ENCODE results near the gene PIRT. TPM values are rescaled to one million over a fixed set of nuclear protein-coding genes. Genes with fewer than 3 reads are reported as not detected.

Gene PIRT
- total RNA-seq, 4 donors from 2014 or later: 0.42 to 3.5 (median 1.5) TPM

- no peak for DNase-seq (ENCODE audit: extremely low spot score)
- peaks cover 6 to 20% (median 11%) of the 10 kb centered on the region in 4 donors for H3K4me1 ChIP-seq
- no peak overlapping the region for H3K4me3 ChIP-seq
- TF ChIP-seq, protein P1, sequence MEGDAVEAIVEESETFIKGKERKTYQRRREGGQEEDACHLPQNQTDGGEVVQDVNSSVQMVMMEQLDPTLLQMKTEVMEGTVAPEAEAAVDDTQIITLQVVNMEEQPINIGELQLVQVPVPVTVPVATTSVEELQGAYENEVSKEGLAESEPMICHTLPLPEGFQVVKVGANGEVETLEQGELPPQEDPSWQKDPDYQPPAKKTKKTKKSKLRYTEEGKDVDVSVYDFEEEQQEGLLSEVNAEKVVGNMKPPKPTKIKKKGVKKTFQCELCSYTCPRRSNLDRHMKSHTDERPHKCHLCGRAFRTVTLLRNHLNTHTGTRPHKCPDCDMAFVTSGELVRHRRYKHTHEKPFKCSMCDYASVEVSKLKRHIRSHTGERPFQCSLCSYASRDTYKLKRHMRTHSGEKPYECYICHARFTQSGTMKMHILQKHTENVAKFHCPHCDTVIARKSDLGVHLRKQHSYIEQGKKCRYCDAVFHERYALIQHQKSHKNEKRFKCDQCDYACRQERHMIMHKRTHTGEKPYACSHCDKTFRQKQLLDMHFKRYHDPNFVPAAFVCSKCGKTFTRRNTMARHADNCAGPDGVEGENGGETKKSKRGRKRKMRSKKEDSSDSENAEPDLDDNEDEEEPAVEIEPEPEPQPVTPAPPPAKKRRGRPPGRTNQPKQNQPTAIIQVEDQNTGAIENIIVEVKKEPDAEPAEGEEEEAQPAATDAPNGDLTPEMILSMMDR (IDR thresholded peaks at IDR 0.05): no peak
- TF ChIP-seq POLR2A (IDR thresholded peaks at IDR 0.05; ENCODE audit: low read depth) (no peak), POLR2AphosphoS5 (IDR thresholded peaks at IDR 0.05) (no peak)
- H3K27ac ChIP-seq (replicated peaks in 1 of 4): no peak overlapping the region
- no peaks in the 10 kb centered on the region for H3K36me3 ChIP-seq
- no peaks in the 10 kb centered on the region for H3K27me3 ChIP-seq
- intact Hi-C loops (cut with DNase I): no loop called here
- peaks cover 0 to 7% (median 0%) of the 10 kb centered on the region in 4 donors for H3K9me3 ChIP-seq
- 100% methylated on average over 3 of the region's 5 CpGs for WGBS
Observed at GRCh38 chr17:10787306-10788045, 50.4 kb downstream of the PIRT start.

DNA sequence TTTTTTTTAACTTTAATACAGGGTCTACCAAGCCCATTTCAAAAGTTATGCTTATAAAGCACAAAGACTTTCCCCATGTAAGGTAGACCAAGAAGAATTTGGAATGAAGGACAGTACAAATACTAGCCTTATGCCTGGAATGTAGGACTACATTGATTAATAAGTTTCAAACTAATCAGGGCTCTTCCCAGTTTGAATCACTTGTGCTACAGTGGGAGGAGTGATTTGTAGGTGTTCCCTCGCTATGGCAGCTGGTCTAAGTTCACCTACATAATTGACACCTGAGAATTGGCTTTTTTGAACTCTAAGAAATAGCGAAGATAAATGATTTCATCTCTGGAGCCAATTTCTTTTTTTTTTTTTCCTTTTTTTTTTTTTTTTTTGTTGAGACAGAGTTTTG is 52.6 kb downstream of the PIRT start:
- Histone ChIP-seq H3K36me3 (no peaks in the 10 kb centered on the region), H3K4me1 (peaks cover 0 to 11% (median 3%) of the 10 kb centered on the region in 4 donors), H3K27ac (replicated peaks in 1 of 4) (no peak overlapping the region), H3K27me3 (no peaks in the 10 kb centered on the region), H3K9me3 (peaks cover 0 to 8% (median 0%) of the 10 kb centered on the region in 4 donors), H3K4me3 (no peak overlapping the region)
- WGBS: 93% methylated on average over 2 of the region's 2 CpGs
- TF ChIP-seq POLR2AphosphoS5 (IDR thresholded peaks at IDR 0.05): no peak
- TF ChIP-seq, protein P1 (IDR thresholded peaks at IDR 0.05): no peak
- TF ChIP-seq POLR2A (IDR thresholded peaks at IDR 0.05; ENCODE audit: low read depth): no peak
- no peak for TF ChIP-seq EP300 (IDR thresholded peaks at IDR 0.05)
- intact Hi-C loops (cut with DNase I): no loop called here
- no peak for DNase-seq (ENCODE audit: extremely low spot score)

DNA sequence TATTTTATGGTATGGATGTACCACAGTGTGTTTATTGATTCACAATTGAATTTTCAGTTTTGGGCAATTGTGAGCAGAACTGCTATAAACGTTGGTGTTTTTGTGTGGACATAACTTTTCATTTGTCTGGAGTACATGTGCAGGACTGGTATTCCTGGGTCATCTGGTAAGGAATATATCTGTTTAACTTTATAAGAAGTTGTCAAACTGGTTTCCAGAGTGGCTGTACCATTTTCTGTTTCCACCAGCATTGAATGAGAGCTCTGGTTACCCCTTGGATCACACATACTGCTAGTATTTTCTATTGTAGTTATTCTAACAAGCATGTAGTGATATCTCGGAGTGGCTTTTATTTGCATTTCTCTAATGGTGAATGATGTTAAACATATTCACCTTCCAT is 58.3 kb downstream of the PIRT start:
- peaks cover 0 to 11% (median 0%) of the 10 kb centered on the region in 4 donors for H3K9me3 ChIP-seq
- no peaks in the 10 kb centered on the region for H3K27me3 ChIP-seq
- intact Hi-C loops (cut with DNase I): no loop called here
- H3K27ac ChIP-seq (replicated peaks in 1 of 4): no peak overlapping the region
- no peak overlapping the region for H3K4me3 ChIP-seq
- TF ChIP-seq POLR2A (IDR thresholded peaks at IDR 0.05; ENCODE audit: low read depth): no peak
- TF ChIP-seq EP300 (IDR thresholded peaks at IDR 0.05): no peak
- TF ChIP-seq POLR2AphosphoS5 (IDR thresholded peaks at IDR 0.05): no peak
- TF ChIP-seq, protein P1 (IDR thresholded peaks at IDR 0.05): no peak
- H3K36me3 ChIP-seq: no peaks in the 10 kb centered on the region
- 90% methylated on average over 2 of the region's 2 CpGs for WGBS
- no peaks in the 10 kb centered on the region for H3K4me1 ChIP-seq
- DNase-seq (ENCODE audit: extremely low spot score): no peak

GRCh38 chr17:10777890-10778289 is 60.0 kb downstream of the PIRT start:
- Histone ChIP-seq H3K27ac (replicated peaks in 1 of 4) (no peak overlapping the region), H3K4me1 (no peaks in the 10 kb centered on the region), H3K9me3 (peaks cover 0 to 7% (median 0%) of the 10 kb centered on the region in 4 donors), H3K27me3 (no peaks in the 10 kb centered on the region), H3K4me3 (no peak overlapping the region), H3K36me3 (no peaks in the 10 kb centered on the region)
- DNase-seq (ENCODE audit: extremely low spot score): no peak
- WGBS: 88% methylated on average over 4 of the region's 6 CpGs
- intact Hi-C loops (cut with DNase I): no loop called here
- no peak for TF ChIP-seq POLR2A (IDR thresholded peaks at IDR 0.05; ENCODE audit: low read depth)

- TF ChIP-seq, protein P1 (IDR thresholded peaks at IDR 0.05): no peak
- no peak for TF ChIP-seq POLR2A (IDR thresholded peaks at IDR 0.05; ENCODE audit: low read depth)
- no peak for TF ChIP-seq POLR2AphosphoS5 (IDR thresholded peaks at IDR 0.05)
- no peak for TF ChIP-seq EP300 (IDR thresholded peaks at IDR 0.05)
- intact Hi-C loops (cut with DNase I): no loop called here
- no peaks in the 10 kb centered on the region for H3K27me3 ChIP-seq
- no peak for DNase-seq (ENCODE audit: extremely low spot score)
- no peak overlapping the region for H3K4me3 ChIP-seq
- H3K9me3 ChIP-seq: peaks cover 0 to 3% (median 1%) of the 10 kb centered on the region in 4 donors
- no peak overlapping the region for H3K27ac ChIP-seq (replicated peaks in 1 of 4)
- 91% methylated on average over 11 of the region's 11 CpGs for WGBS
- no peaks in the 10 kb centered on the region for H3K4me1 ChIP-seq
- no peaks in the 10 kb centered on the region for H3K36me3 ChIP-seq
Observed at GRCh38 chr17:10777131-10777807, 60.6 kb downstream of the PIRT start.

All from esophagus muscularis mucosa (tissue), 4 donors.